CD8-positive, alpha-beta memory T cell (primary cell): ENCODE results near the gene CLEC7A. TPM values are rescaled to one million over a fixed set of nuclear protein-coding genes. Genes with fewer than 3 reads are reported as not detected.

Experiments used
- CTCF ChIA-PET: fragments of 350-600 bp; sonication (Branson Sonifier 250); formaldehyde crosslinking; loops from one replicate; lab custom pipeline; 2021; ENCODE audit warnings: antibody characterized with exemption; lab: Charles Lee
- POLR2A ChIA-PET: fragments of 350-600 bp; sonication (Branson Sonifier 250); formaldehyde crosslinking; loops from one replicate; lab custom pipeline; 2021; ENCODE audit warnings: antibody characterized with exemption; lab: Charles Lee
- DNase-seq, 5 donors: peaks; one replicate each; pipeline versions ENCODE4 v3.0.0 to v3.0.0-alpha.2; 2020 to 2022; ENCODE audit warnings: mixed read lengths in 1 of 5
- H3K27ac ChIP-seq: one replicate; pipeline ENCODE4 v1.7.0; 2013; ENCODE audit warnings: low read depth, mild to moderate bottlenecking, low read length, moderate library complexity
- H3K27me3 ChIP-seq: 2 replicates; pipeline ENCODE4 v1.7.0; 2013; ENCODE audit warnings: low read length, mild to moderate bottlenecking; ENCODE audit not compliant: insufficient read depth, poor library complexity, severe bottlenecking
- H3K36me3 ChIP-seq: 2 replicates; pipeline ENCODE4 v1.7.0; 2013; ENCODE audit warnings: mild to moderate bottlenecking, low read length, moderate library complexity; ENCODE audit not compliant: insufficient read depth
- H3K4me1 ChIP-seq: 2 replicates; pipeline ENCODE4 v1.7.0; 2013; ENCODE audit warnings: mild to moderate bottlenecking, low read length, moderate library complexity; ENCODE audit not compliant: insufficient read depth
- H3K4me3 ChIP-seq: 2 replicates; pipeline ENCODE4 v1.7.0; 2013; ENCODE audit warnings: mild to moderate bottlenecking, low read length
- H3K9me3 ChIP-seq: 2 replicates; pipeline ENCODE4 v1.7.0; 2013; ENCODE audit warnings: mild to moderate bottlenecking, low read length
- H3K27ac Mint-ChIP-seq, 8 donors: one replicate each; pipeline ENCODE4 v1.8.0; 2020 to 2021; ENCODE audit warnings: mixed read lengths in 8 of 8, mild to moderate bottlenecking in 6 of 8, inconsistent platforms in 3 of 8, moderate library complexity in 3 of 8
- H3K27me3 Mint-ChIP-seq, 2 donors: one replicate each; pipeline ENCODE4 v1.8.0; 2020 to 2021; ENCODE audit warnings: mixed read lengths in 2 of 2, mild to moderate bottlenecking in 1 of 2, moderate library complexity in 1 of 2
- H3K36me3 Mint-ChIP-seq, 3 donors: one replicate each; pipeline ENCODE4 v1.8.0; 2020 to 2021; ENCODE audit warnings: mixed read lengths in 3 of 3, inconsistent platforms in 1 of 3, mild to moderate bottlenecking in 1 of 3
- H3K4me1 Mint-ChIP-seq, 3 donors: one replicate each; pipeline ENCODE4 v1.8.0; 2020 to 2021; ENCODE audit warnings: mixed read lengths in 3 of 3, inconsistent platforms in 1 of 3, mild to moderate bottlenecking in 1 of 3
- H3K4me3 Mint-ChIP-seq, 7 donors: one replicate each; pipeline ENCODE4 v1.8.0; 2020 to 2021; ENCODE audit warnings: mixed read lengths in 7 of 7, mild to moderate bottlenecking in 6 of 7, moderate library complexity in 4 of 7, inconsistent platforms in 2 of 7
- H3K9me3 Mint-ChIP-seq, 5 donors: one replicate each; pipeline ENCODE4 v1.8.0; 2020 to 2022; ENCODE audit warnings: mixed read lengths in 5 of 5, mild to moderate bottlenecking in 3 of 5, moderate library complexity in 2 of 5, inconsistent platforms in 1 of 5
- polyA plus RNA-seq: library from polyadenylated mRNA; unstranded; fragments of 300-500 nt; fragmentation: Illumina TruSeq; gene quantifications from one replicate; pipeline ENCODE4 v1.2.3, GENCODE V29; 2021
- total RNA-seq, 2 experiments: library from RNA; stranded (reverse); gene quantifications; one replicate each; pipeline ENCODE4 v1.2.3, GENCODE V29; 2021

The CLEC7A gene
- total and polyA plus RNA-seq, 3 experiments from 2014 or later, result 0.62 to 0.68 TPM; not detected in 1

DNA sequence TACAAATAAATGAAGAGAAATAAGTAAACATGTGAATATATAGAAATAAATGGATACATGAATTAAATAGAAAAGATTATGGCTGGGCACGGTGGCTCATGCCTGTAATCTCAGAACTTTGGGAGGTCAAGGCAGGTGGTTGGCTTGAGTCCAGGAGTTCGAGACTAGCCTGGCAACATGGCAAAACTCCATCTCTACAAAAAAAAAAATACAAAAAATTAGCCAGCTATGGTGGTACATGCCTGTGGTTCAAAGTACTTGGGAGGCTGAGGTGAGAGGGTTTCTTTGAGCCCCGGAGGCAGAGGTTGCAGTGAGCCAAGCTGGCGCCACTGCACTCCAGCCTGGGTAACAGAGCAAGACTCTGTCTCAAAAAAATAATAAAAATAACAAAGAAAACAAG lies 5.1 kb upstream of the CLEC7A start:
- Histone ChIP-seq H3K4me1 (no peaks in the 10 kb centered on the region), H3K27ac (no peak overlapping the region), H3K9me3 (no peaks in the 10 kb centered on the region), H3K27me3 (no peaks in the 10 kb centered on the region), H3K36me3 (no peaks in the 10 kb centered on the region), H3K4me3 (no peak overlapping the region)
- Mint-ChIP-seq H3K27me3 (peaks cover 2 to 34% of the 10 kb centered on the region in 2 donors), H3K4me1 (peaks cover under 1 to 2% (median under 1%) of the 10 kb centered on the region in 3 donors), H3K36me3 (no peaks in the 10 kb centered on the region), H3K9me3 (no peaks in the 10 kb centered on the region), H3K4me3 (no peak overlapping the region), H3K27ac (peak overlapping the region in 1 of 8 donors; percentile 77)
- no peak for DNase-seq
- ChIA-PET CTCF (no interaction called here), POLR2A (no interaction called here)

DNA sequence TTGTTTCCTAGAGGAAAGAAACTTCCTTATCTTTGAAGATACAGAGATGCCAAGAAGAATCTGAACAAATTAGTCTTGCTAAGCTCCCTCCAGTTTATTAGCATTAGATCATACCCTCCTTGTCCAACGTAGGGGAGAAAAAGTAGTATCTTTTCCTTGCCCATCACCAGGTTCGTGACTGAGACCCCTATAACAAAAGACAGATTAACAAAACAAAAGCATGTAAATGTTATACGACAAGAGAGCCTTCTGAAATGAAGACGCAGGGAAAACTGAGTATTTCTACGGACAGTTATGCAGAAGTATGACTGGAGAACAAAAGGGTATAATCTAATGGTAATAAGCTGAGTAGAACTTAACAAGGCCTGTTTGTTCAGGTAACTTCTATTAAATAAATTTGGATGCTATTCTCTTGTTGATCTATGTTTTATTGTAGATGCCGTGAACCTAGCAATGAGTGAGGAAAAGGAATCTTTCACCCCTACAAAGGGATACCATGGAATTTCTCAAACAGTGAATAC lies 2.9 kb upstream of the CLEC7A start:
- no peaks in the 10 kb centered on the region for H3K27me3 ChIP-seq
- CTCF ChIA-PET, result no interaction called here

DNA sequence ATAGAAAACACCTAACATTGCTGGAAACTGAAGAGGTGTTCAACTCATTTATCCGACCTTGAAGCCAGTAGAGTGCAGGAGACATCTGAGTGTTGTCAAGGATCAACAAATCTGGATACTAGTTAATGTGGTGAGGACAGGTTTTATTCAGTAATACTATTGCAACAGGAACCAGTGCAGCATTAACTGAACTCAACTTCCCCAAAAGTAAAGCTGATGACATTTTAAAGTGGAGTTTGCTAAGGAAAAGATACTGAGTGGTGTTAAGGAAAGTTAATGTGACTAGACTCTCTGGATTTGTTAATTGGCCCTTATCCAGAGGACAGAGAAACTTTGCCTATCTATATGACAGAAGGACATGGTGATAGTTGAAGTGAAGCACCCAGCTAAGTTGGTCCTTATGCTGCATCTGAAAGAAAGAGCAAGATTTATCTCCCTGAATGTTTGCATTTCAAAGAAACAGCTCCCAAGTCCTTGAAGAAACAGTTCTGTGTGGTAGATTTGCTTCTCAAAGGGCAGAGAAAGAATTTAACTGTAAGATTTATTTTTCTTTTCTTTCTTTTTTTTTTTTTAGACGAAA lies 1.2 kb upstream of the CLEC7A start:
- H3K4me1 Mint-ChIP-seq, result peaks cover 3 to 6% (median 4%) of the 10 kb centered on the region in 3 donors
- Histone ChIP-seq H3K36me3 (no peaks in the 10 kb centered on the region), H3K27ac (no peak overlapping the region), H3K9me3 (no peaks in the 10 kb centered on the region), H3K4me1 (no peaks in the 10 kb centered on the region), H3K27me3 (no peaks in the 10 kb centered on the region), H3K4me3 (no peak overlapping the region)
- CTCF ChIA-PET, result interaction anchor here (2.3 kb wide), 1 partner anchor 22 kb away, joined by 8 read pairs; no protein-coding TSS in a partner anchor
- H3K9me3 Mint-ChIP-seq, result no peaks in the 10 kb centered on the region
- H3K27ac Mint-ChIP-seq, result no peak overlapping the region
- no peak overlapping the region for H3K4me3 Mint-ChIP-seq
- POLR2A ChIA-PET, result no interaction called here
- no peak for DNase-seq
- H3K36me3 Mint-ChIP-seq, result no peaks in the 10 kb centered on the region
- peaks cover 2 to 39% of the 10 kb centered on the region in 2 donors for H3K27me3 Mint-ChIP-seq

More for the DNA sequence above, 2.9 kb upstream of the CLEC7A start:
- Mint-ChIP-seq H3K4me3 (no peak overlapping the region), H3K27me3 (peaks cover 2 to 43% of the 10 kb centered on the region in 2 donors), H3K9me3 (no peaks in the 10 kb centered on the region), H3K4me1 (peaks cover 3 to 6% (median 4%) of the 10 kb centered on the region in 3 donors), H3K27ac (no peak overlapping the region), H3K36me3 (no peaks in the 10 kb centered on the region)
- DNase-seq, result no peak
- no peak overlapping the region for H3K4me3 ChIP-seq
- H3K4me1 ChIP-seq, result no peaks in the 10 kb centered on the region
- no peaks in the 10 kb centered on the region for H3K9me3 ChIP-seq
- POLR2A ChIA-PET, result no interaction called here
- H3K27ac ChIP-seq, result no peak overlapping the region
- no peaks in the 10 kb centered on the region for H3K36me3 ChIP-seq

DNA sequence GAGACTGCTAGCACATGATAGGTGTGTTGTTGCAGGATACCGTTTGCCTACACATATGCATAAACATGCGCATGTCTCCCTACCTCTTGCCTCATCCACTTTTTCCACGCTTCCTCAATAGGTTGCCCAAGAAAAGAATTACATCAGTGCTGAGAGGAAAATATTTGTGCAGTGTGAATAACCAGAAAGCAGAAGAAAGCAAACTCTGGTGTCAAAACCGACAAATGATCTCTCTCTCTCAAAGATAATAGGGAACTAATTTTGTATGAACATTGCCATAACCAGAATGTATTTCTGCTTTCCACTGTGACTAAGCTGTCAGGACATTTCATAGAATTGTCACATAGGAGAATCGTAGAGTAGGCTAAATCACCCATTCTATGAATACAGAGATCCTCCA lies 1.3 kb downstream of the CLEC7A start:
- Histone ChIP-seq H3K27me3 (no peaks in the 10 kb centered on the region), H3K4me1 (no peaks in the 10 kb centered on the region), H3K27ac (no peak overlapping the region), H3K4me3 (no peak overlapping the region), H3K9me3 (no peaks in the 10 kb centered on the region), H3K36me3 (no peaks in the 10 kb centered on the region)
- H3K27ac Mint-ChIP-seq, result no peak overlapping the region
- no peak for DNase-seq
- ChIA-PET CTCF (no interaction called here), POLR2A (no interaction called here)
- no peaks in the 10 kb centered on the region for H3K36me3 Mint-ChIP-seq
- no peak overlapping the region for H3K4me3 Mint-ChIP-seq
- peaks cover 3 to 6% (median 4%) of the 10 kb centered on the region in 3 donors for H3K4me1 Mint-ChIP-seq
- H3K27me3 Mint-ChIP-seq, result peaks cover 0 to 45% of the 10 kb centered on the region in 2 donors
- no peaks in the 10 kb centered on the region for H3K9me3 Mint-ChIP-seq

DNA sequence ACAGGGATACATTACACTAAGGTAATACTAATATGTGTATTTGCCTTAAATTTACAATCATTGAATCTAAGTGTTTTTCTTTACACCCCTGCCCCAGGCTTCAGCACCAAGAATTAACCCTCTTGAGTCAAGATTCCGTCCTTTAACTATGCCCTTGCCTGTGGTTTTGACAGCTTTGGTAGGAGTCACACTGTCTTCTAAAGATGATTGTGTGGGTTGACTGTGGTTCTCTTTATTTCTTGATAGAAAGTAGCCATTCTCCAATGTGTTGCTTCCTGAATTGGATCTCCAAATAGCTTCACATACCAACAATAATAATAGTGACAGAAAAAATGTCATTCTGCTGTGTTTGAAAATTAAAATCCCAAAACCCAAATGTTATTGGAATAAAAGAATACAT lies 3.6 kb downstream of the CLEC7A start:
- Histone ChIP-seq H3K9me3 (no peaks in the 10 kb centered on the region), H3K27ac (no peak overlapping the region), H3K36me3 (no peaks in the 10 kb centered on the region), H3K27me3 (no peaks in the 10 kb centered on the region), H3K4me3 (no peak overlapping the region), H3K4me1 (no peaks in the 10 kb centered on the region)
- Mint-ChIP-seq H3K4me1 (peaks cover 3 to 6% (median 4%) of the 10 kb centered on the region in 3 donors), H3K27ac (no peak overlapping the region), H3K36me3 (no peaks in the 10 kb centered on the region), H3K9me3 (no peaks in the 10 kb centered on the region), H3K4me3 (no peak overlapping the region), H3K27me3 (peaks cover 0 to 31% of the 10 kb centered on the region in 2 donors)
- ChIA-PET POLR2A (no interaction called here), CTCF (no interaction called here)
- no peak for DNase-seq

DNA sequence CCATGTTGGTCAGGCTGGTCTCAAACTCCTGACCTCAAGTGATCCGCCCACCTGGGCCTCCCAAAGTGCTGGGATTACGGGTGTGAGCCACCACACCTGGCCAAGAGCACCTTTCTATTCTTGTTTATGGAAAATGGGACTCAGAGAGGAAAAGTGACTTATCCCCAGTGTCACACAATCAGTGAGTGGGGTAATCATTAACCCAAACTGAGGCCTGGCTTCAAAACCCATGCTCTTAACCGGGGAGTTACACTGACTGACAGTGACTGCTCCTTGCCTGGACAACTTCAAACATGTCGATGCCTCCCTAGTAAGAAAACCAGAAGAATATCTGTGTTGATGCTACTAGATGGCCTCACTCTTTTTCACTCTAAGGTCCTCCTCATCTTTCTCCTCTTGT lies 7.3 kb downstream of the CLEC7A start:
- Histone ChIP-seq H3K27ac (no peak overlapping the region), H3K27me3 (no peaks in the 10 kb centered on the region), H3K4me1 (no peaks in the 10 kb centered on the region), H3K4me3 (no peak overlapping the region), H3K9me3 (no peaks in the 10 kb centered on the region), H3K36me3 (no peaks in the 10 kb centered on the region)
- DNase-seq, result no peak
- Mint-ChIP-seq H3K36me3 (no peaks in the 10 kb centered on the region), H3K27me3 (peaks cover 0 to 24% of the 10 kb centered on the region in 2 donors), H3K9me3 (no peaks in the 10 kb centered on the region), H3K4me3 (no peak overlapping the region), H3K27ac (no peak overlapping the region), H3K4me1 (no peaks in the 10 kb centered on the region)
- ChIA-PET CTCF (interaction anchor here (0.6 kb wide), 1 partner anchor 177 kb away, joined by 3 read pairs; no protein-coding TSS in a partner anchor), POLR2A (no interaction called here)

DNA sequence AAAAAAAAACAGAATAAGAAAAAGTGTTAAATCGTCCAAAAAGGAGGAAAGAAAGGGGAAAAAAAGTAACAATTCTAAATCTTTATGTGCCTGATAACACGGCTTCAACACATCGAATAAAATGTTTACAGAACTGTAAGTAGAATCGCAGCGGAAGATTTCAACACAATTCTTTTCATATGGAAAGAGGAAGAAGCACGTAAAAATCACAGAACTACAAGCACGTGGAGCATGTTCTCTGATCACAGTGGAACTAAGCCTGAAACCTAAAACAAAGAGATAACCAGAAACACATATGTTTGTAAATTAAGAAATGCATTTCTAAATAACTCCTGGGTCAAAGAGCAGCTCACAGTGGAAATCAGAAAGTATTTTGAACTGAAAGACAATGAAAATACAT lies 8.7 kb downstream of the CLEC7A start:
- H3K4me1 Mint-ChIP-seq, result no peaks in the 10 kb centered on the region
- Histone ChIP-seq H3K4me1 (no peaks in the 10 kb centered on the region), H3K27me3 (no peaks in the 10 kb centered on the region), H3K36me3 (no peaks in the 10 kb centered on the region), H3K9me3 (no peaks in the 10 kb centered on the region), H3K27ac (no peak overlapping the region), H3K4me3 (no peak overlapping the region)
- H3K27me3 Mint-ChIP-seq, result peaks cover 0 to 17% of the 10 kb centered on the region in 2 donors
- H3K36me3 Mint-ChIP-seq, result no peaks in the 10 kb centered on the region
- H3K9me3 Mint-ChIP-seq, result no peaks in the 10 kb centered on the region
- H3K4me3 Mint-ChIP-seq, result no peak overlapping the region
- no peak overlapping the region for H3K27ac Mint-ChIP-seq
- ChIA-PET POLR2A (no interaction called here), CTCF (no interaction called here)
- no peak for DNase-seq

DNA sequence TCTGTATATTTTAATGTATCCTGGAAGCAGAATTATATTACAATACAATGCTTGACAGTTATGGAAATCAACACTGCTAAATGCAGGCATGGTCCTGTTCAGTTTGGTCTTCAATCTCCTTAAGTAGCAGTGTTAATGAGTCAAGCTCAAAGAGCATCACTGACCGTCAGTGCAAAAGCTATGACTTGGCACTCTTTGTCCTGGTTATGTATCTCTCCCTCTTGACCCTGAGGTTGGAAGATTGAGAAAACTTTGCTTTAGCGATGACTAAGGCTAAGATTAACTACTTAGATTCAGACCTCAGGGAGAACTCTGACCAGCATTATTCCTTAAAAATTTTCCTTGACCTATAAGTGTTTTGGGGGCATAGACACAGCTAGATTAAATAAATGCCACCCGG lies 10.9 kb downstream of the CLEC7A start:
- Mint-ChIP-seq H3K9me3 (no peaks in the 10 kb centered on the region), H3K36me3 (no peaks in the 10 kb centered on the region), H3K27ac (no peak overlapping the region), H3K27me3 (peaks cover 0 to 5% of the 10 kb centered on the region in 2 donors), H3K4me1 (no peaks in the 10 kb centered on the region), H3K4me3 (no peak overlapping the region)
- Histone ChIP-seq H3K4me3 (no peak overlapping the region), H3K36me3 (no peaks in the 10 kb centered on the region), H3K27ac (no peak overlapping the region), H3K4me1 (no peaks in the 10 kb centered on the region), H3K9me3 (no peaks in the 10 kb centered on the region), H3K27me3 (no peaks in the 10 kb centered on the region)
- no peak for DNase-seq
- ChIA-PET CTCF (no interaction called here), POLR2A (no interaction called here)
